Thyroid gland (tissue), 4 donors: Measurements from ENCODE around the gene BIRC7.

Experiments used
- CTCF ChIP-seq, 6 experiments: fragments of 200-600 bp in 3 of 6; fragments of 450-650 bp in 3 of 6; sonication (generic) in 3 of 6; IDR thresholded peaks; one replicate each; pipeline ENCODE4 v1.5.1; 2016 to 2019; ENCODE audit warnings: antibody characterized with exemption in 6 of 6, mild to moderate bottlenecking in 2 of 6, inconsistent platforms in 1 of 6, moderate library complexity in 1 of 6
- POLR2A ChIP-seq, 2 donors: fragments of 450-650 bp; IDR thresholded peaks; one replicate each; pipeline ENCODE4 v1.6.1; 2017; ENCODE audit warnings: antibody characterized with exemption in 2 of 2, mild to moderate bottlenecking in 2 of 2, moderate library complexity in 1 of 2

DNA sequence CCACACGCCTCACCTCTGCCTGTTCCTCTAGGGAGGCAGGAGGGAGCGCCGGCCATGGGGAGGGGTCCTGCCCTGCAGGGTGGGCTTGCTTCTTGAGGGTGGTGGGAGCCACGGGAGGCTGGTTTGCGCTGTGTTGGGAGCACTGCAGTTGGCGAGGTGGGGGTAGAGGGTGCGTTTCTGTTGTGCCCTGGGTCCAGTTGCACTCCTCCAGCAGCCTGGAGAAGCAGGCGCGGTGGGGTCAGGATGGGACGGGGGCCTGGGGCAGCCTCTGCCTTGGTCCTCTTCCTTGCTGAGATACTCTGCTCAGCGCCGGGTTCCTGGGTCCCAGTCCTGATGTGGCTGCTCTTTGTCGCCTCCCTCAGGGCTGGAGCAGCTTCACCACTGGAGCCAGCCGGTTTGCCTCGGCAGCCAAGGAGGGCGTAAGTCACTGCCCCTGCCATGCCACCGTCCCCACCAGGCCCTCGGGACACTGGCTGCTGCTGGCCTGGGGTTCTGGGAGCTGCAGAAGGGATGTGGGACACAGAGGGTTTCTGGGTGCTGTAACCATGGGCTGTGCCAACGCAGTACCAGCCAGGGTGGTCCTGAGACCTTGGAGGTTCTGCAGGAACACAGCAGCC, 45.3 kb downstream of the BIRC7 start:
- TF ChIP-seq CTCF (IDR thresholded peaks at IDR 0.05): no peak
- no peak for TF ChIP-seq POLR2A (IDR thresholded peaks at IDR 0.05)
